GM12874 (cell line): Measurements from ENCODE around the gene TMEM8B.

Experiments used
- TF ChIP-seq, protein P1 (sequence below): IDR thresholded peaks from 2 replicates; pipeline ENCODE4 v1.5.1; 2011; ENCODE audit warnings: low read depth, mild to moderate bottlenecking, control low read depth, low read length, moderate library complexity; ENCODE audit not compliant: insufficient read depth

Gene TMEM8B

DNA sequence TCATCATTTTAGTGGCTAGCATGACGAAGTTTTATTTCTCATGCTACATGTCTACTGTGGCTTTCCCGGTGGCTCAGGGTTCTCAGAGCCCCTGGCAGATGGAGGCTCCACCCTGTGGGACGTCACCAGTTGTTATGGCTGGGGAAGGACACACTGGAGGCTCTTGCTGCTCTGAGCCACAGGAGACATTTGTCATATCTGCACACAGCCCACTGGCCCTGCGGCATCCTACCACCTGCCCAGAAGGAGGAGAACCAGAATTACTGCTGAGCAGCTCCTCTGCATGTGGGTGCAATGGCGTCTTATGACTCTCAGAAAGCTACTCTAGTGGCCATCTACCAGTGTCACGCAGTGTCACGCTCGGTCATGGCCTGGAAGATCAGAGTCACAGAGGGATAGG, 34.6 kb downstream of the TMEM8B start:
- TF ChIP-seq, protein P1, sequence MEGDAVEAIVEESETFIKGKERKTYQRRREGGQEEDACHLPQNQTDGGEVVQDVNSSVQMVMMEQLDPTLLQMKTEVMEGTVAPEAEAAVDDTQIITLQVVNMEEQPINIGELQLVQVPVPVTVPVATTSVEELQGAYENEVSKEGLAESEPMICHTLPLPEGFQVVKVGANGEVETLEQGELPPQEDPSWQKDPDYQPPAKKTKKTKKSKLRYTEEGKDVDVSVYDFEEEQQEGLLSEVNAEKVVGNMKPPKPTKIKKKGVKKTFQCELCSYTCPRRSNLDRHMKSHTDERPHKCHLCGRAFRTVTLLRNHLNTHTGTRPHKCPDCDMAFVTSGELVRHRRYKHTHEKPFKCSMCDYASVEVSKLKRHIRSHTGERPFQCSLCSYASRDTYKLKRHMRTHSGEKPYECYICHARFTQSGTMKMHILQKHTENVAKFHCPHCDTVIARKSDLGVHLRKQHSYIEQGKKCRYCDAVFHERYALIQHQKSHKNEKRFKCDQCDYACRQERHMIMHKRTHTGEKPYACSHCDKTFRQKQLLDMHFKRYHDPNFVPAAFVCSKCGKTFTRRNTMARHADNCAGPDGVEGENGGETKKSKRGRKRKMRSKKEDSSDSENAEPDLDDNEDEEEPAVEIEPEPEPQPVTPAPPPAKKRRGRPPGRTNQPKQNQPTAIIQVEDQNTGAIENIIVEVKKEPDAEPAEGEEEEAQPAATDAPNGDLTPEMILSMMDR, result no peak

DNA sequence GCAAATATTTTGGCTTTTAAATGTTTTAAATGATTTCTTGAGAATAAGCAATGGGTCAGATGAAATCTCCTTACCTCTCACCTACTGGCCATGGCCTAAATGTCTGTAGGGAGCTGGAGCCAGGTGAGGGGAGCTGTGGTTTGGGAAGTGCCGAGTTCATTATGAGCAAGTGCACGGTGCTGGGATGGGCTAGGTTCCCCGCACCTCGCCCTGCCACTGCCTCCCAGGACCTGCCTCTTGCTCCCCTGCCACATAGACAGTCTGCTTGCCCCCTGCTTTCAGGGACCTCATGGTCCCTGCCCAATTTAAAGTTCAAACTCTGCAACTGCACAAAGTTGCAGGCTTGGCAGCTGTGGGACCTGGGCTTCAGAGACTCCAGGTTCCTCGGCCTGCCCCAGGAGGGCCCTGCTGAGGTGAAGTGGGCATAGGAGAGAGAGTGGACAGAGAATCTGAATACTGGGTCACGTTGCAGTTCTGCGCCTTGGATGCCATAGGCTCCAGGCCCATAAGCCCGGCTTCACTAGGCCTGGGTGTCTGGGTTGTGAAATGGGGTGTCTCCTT, 35.7 kb downstream of the TMEM8B start:
- TF ChIP-seq, protein P1, result no peak

DNA sequence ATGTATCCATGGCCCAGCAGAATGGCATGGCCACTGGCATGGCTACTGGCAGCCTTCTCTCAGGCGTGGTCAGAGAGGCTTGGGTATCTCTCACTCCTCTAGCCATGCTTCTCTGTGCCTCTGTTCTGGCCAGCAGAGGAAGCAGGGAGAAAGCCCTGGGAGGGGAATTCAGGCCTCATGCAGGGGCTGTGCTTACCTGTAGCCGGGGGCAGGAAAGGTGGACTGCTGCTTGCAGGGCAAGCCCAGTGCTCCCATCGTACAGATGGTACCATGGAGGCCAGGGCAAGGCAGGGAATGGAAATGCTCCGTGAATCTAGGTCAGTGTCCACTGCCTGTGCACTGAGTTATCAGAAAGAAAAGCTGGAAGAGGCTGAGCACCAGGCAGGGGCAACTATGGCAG, 38.5 kb downstream of the TMEM8B start:
- TF ChIP-seq, protein P1, result no peak

DNA sequence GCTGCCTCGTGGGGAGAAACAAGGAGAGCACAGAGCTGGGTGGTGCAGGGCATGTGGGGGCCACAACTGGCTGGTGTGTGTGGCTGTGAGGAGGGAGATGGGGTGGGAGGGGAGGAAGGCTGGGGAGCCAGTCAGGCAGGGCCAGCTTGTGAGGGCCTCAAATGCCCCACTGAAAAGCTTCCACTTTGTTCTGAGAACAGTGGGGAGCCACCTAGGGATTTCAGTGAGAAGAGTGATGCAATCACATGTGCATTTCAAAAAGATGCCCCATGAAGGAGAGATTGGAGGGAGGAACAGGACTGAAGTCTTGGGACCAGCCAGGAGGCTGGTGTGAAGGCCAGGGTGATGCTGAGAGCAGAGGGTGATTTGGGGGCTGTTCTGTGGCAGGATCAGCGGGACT, 39.9 kb downstream of the TMEM8B start:
- TF ChIP-seq, protein P1, result no peak

DNA sequence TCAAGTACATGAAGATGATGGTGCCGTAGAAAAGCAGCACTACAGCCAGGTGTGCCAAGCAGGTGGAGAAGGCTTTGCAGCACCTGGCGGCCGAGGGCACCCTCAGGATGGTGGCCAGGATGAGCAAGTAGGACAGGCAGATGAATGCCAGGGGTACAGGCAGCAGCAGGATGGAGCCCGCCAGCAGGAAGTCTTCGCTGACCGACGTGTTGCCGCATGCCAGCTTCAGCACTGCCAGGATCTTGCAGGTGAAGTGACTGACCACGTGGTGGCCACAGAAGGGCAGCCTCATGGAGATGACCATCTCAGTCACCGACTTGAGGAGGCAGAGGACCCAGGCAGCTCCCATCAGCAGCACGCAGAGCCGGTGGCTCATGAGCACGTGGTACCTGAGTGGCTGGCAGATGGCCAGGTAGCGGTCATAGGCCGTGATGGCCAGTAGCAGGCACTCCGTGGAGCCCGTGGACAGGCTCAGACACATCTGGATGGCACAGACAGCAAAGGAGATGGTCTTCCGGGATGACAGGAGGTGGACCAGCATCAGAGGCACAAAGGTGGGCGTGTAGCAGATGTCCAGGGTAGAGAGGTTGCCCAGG, 40.7 kb downstream of the TMEM8B start:
- TF ChIP-seq, protein P1, result no peak

DNA sequence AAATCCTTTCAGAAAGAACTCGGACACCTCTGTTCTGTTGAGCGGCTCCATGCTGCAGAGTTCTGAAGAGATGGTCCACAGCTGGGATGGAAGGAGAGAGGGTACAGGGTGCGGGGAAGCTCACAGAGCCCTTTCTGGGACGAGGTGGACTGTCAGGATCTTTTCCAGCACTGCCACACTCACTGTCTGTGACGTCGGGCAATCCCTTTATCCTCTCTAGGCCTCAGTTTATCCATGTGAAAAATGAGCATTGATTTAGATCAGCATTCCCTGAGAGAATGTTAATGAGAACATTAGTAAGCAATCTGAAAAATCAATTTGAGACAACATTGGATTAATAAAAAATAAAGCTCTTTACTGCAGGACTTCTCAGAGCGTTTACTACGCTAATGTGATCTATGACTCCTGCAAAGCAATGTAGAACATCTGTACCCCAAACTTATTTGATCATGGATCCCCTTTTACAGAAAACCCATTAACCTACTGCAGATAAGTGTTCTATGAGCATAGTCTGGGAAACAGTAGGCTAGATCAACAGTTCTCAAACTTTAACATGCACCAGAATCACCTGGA, 41.4 kb downstream of the TMEM8B start, which contains the start of gene OR13J1:
Gene OR13J1 (minus strand): TSS at position 51 of the 573 bp plus-strand sequence. CDS start 0 bp downstream, at position 51.
- TF ChIP-seq, protein P1, result no peak

DNA sequence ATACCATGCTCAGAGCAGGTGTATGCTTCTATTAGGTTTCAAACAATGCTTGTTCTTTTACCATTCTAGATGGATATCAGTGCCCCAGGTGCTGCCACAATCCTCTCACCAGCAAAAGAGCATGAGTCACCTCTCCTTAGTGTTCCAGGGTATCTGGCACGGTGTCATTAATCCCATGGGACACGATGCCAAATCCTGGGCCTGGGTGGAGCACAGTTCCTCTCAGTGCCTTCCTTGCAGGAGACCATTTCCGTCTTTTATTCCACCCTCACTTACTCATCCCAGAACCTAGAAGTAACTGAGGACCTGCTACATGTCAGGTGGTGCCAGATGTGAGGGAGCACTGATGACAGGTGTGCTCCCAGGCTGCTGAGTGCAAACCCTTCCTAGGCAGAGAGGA, 42.5 kb downstream of the TMEM8B start:
- TF ChIP-seq, protein P1, result no peak
